H1 (cell line): ENCODE data around the gene RFX3.

Experiments used
- EZH2 ChIP-seq: fragments of 200-600 bp; sonication (generic); IDR thresholded peaks from 2 replicates; pipeline ENCODE4 v1.7.1; 2012; ENCODE audit warnings: low read depth, mild to moderate bottlenecking, moderate library complexity, low read length, inconsistent platforms; ENCODE audit not compliant: severe bottlenecking
- POLR2A ChIP-seq, 2 experiments: IDR thresholded peaks; 1 replicate in 1 of 2; 2 replicates in 1 of 2; pipeline ENCODE4 v1.6.1; 2011; ENCODE audit warnings: low read depth in 2 of 2, low read length in 2 of 2, mild to moderate bottlenecking in 2 of 2; ENCODE audit errors: control extremely low read depth in 1 of 2
- POLR2AphosphoS5 ChIP-seq: IDR thresholded peaks from 2 replicates; pipeline ENCODE4 v1.6.1; 2011; ENCODE audit warnings: low read depth, low read length
- TF ChIP-seq, protein P1 (sequence below), 3 experiments: IDR thresholded peaks; 1 replicate in 2 of 3; 2 replicates in 1 of 3; pipeline versions ENCODE4 v1.5.1 to v1.6.1; 2011; ENCODE audit warnings: low read length in 3 of 3, mild to moderate bottlenecking in 3 of 3, inconsistent platforms in 2 of 3, low read depth in 1 of 3, moderate library complexity in 1 of 3; ENCODE audit not compliant: insufficient read depth in 1 of 3; ENCODE audit errors: control extremely low read depth in 1 of 3
- TF ChIP-seq, protein P2 (sequence below): IDR thresholded peaks from 2 replicates; pipeline ENCODE4 v1.6.1; 2011; ENCODE audit warnings: low read depth, mild to moderate bottlenecking, low read length; ENCODE audit not compliant: insufficient read depth

DNA sequence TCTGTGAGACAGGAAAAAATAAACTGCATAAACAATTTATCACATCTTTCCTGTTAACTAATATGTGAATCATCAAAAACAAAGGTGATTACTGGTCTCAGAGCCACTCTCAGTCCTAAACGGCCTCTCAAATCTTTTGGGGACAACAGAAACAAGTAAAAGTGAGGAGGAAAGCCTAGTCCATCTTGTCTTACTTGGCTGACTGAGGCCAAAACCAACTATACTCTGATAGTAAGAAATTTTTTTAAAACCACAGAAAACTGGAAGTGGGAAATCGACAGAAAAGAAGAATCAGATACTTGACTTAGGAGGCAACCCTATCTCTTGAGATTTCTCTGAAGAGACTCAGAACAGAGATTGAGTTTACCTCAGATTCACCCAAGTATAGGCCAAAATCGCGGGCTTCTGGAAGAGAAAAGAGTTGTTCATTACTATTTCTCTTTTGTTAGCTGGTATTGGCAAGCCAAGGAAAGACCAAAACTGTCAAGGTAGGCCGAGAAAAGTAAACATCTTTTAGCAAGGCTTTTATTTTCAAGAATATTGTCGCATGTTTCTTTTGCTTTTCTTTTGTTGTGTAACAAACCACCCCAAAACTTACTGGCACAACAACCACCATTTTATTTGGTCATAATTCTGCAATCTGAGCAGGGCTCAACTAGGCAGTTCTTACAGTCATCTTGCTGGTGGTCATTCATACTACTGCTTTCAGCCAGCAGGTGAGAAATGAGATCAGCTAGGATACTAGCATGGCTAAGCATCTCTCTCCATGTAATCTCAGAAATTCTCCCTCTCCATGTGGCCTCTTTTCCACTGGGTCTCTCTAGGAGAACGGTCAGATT is 46.1 kb downstream of the RFX3 start:
- TF ChIP-seq, protein P1, sequence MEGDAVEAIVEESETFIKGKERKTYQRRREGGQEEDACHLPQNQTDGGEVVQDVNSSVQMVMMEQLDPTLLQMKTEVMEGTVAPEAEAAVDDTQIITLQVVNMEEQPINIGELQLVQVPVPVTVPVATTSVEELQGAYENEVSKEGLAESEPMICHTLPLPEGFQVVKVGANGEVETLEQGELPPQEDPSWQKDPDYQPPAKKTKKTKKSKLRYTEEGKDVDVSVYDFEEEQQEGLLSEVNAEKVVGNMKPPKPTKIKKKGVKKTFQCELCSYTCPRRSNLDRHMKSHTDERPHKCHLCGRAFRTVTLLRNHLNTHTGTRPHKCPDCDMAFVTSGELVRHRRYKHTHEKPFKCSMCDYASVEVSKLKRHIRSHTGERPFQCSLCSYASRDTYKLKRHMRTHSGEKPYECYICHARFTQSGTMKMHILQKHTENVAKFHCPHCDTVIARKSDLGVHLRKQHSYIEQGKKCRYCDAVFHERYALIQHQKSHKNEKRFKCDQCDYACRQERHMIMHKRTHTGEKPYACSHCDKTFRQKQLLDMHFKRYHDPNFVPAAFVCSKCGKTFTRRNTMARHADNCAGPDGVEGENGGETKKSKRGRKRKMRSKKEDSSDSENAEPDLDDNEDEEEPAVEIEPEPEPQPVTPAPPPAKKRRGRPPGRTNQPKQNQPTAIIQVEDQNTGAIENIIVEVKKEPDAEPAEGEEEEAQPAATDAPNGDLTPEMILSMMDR (IDR thresholded peaks at IDR 0.05; ENCODE audit: control extremely low read depth in 1 of 3, insufficient read depth in 1 of 3, low read depth in 1 of 3, low read length in 3 of 3), result peak in 1 of 3 experiments; percentile 12; a peak in 1 of 4 replicates
- no peak for TF ChIP-seq EZH2
- TF ChIP-seq, protein P2, sequence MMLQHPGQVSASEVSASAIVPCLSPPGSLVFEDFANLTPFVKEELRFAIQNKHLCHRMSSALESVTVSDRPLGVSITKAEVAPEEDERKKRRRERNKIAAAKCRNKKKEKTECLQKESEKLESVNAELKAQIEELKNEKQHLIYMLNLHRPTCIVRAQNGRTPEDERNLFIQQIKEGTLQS, result no peak
- TF ChIP-seq POLR2AphosphoS5, result no peak
- TF ChIP-seq POLR2A (IDR thresholded peaks at IDR 0.05; ENCODE audit: control extremely low read depth in 1 of 2, low read depth in 2 of 2, low read length in 2 of 2), result no peak
